HepG2 (cell line): Measurements from ENCODE around the gene ARFGEF2. TPM values are rescaled to one million over a fixed set of nuclear protein-coding genes. Genes with fewer than 3 reads are reported as not detected.
A peak's percentile ranks its signal among the peaks of the same experiment; 100 is the strongest.

ENCODE experiments used
- ATAC-seq: fragments of 200-7000 bp; cut with Tn5 transposase; 3 replicates; pipeline ENCODE4 v1.9.1; 2020; ENCODE audit warnings: mild to moderate bottlenecking, moderate library complexity
- BruUV-seq: library from RNA; stranded (reverse); fragments of 400-500 nt; replicated peaks from 2 replicates; lab custom pipeline; 2021; lab: Mats Ljungman, UMichigan
- CTCF ChIA-PET: fragments of 300-600 bp; formaldehyde crosslinking; extraction: SDS; loops from one replicate; lab custom pipeline; 2021; ENCODE audit warnings: low total read pairs, inconsistent platforms, low intra/inter-chr PET ratio; lab: Yijun Ruan, JAX
- POLR2A ChIA-PET: fragments of 350-600 bp; sonication (Branson Sonifier 250); formaldehyde crosslinking; loops from one replicate; lab custom pipeline; 2020; ENCODE audit warnings: antibody characterized with exemption, inconsistent platforms; lab: Yijun Ruan, JAX
- DNase-seq: peaks from one replicate; pipeline ENCODE4 v3.0.0-alpha.2; 2015; ENCODE audit warnings: low spot score
- FAIRE-seq: peaks from 3 replicates; lab custom pipeline; 2011; peaks lifted over from hg19 to GRCh38; lab: Jason Lieb, UNC
- H2AFZ ChIP-seq: one replicate; pipeline ENCODE4 v1.6.1; 2011; ENCODE audit warnings: low read length, inconsistent platforms
- H3K27ac ChIP-seq: fragments of 300-600 bp; 3 replicates; pipeline ENCODE4 v1.8.0; 2011; ENCODE audit warnings: mixed run types, mild to moderate bottlenecking, mixed read lengths, low read length, inconsistent platforms; ENCODE audit not compliant: insufficient read depth; ENCODE audit errors: extremely low read length
- H3K27me3 ChIP-seq, 2 experiments: fragments of 200-600 bp in 1 of 2; 2 replicates in 1 of 2; 3 replicates in 1 of 2; pipeline versions ENCODE4 v1.6.0 to v1.8.0; 2011; ENCODE audit warnings: low read length in 2 of 2, mild to moderate bottlenecking in 2 of 2, moderate library complexity in 2 of 2, inconsistent platforms in 1 of 2; ENCODE audit not compliant: insufficient read depth in 2 of 2, control insufficient read depth in 1 of 2
- H3K36me3 ChIP-seq, 2 experiments: fragments of 200-600 bp in 1 of 2; replicated peaks in 1 of 2; 2 replicates in 1 of 2; 3 replicates in 1 of 2; pipeline versions ENCODE4 v1.5.1 to v1.8.0; 2011; ENCODE audit warnings: low read length in 2 of 2, inconsistent platforms in 1 of 2; ENCODE audit not compliant: insufficient read depth in 2 of 2, control insufficient read depth in 1 of 2
- H3K4me1 ChIP-seq: 2 replicates; pipeline ENCODE4 v1.5.1; 2012; ENCODE audit warnings: low read length, inconsistent platforms; ENCODE audit not compliant: insufficient read depth
- H3K4me2 ChIP-seq: 2 replicates; pipeline ENCODE4 v1.6.0; 2011; ENCODE audit warnings: low read depth, low read length, inconsistent platforms
- H3K4me3 ChIP-seq, 3 experiments: fragments of 200-600 bp in 1 of 3; sonication (generic), shearing (Covaris generic) in 1 of 3; replicated peaks in 1 of 3; 2 replicates each; pipeline ENCODE4 v1.5.1; 2011 to 2016; ENCODE audit warnings: low read length in 3 of 3, inconsistent platforms in 2 of 3, low read depth in 2 of 3, mild to moderate bottlenecking in 2 of 3, control low read depth in 1 of 3, mixed read lengths in 1 of 3; ENCODE audit not compliant: insufficient read depth in 1 of 3
- H3K79me2 ChIP-seq: one replicate; pipeline ENCODE4 v1.6.1; 2011; ENCODE audit warnings: low read length, inconsistent platforms; ENCODE audit not compliant: insufficient read depth
- H3K9ac ChIP-seq: 2 replicates; pipeline ENCODE4 v1.6.0; 2011; ENCODE audit warnings: mild to moderate bottlenecking, low read depth, low read length, inconsistent platforms; ENCODE audit not compliant: insufficient read depth
- H3K9me3 ChIP-seq: 2 replicates; pipeline ENCODE4 v1.5.1; 2012; ENCODE audit warnings: mild to moderate bottlenecking, low read length
- H4K20me1 ChIP-seq: 2 replicates; pipeline ENCODE4 v1.6.0; 2011; ENCODE audit warnings: inconsistent platforms, mild to moderate bottlenecking, low read length, moderate library complexity; ENCODE audit not compliant: insufficient read depth
- ARNT2 ChIP-seq: sonication (generic); formaldehyde crosslinking; IDR thresholded peaks from 2 replicates; pipeline ENCODE4 v1.8.0; 2022; ENCODE audit warnings: mild to moderate bottlenecking, low read depth, missing genetic modification reagents, moderate library complexity
- MATR3 ChIP-seq: sonication (generic); formaldehyde crosslinking; IDR thresholded peaks from 2 replicates; pipeline ENCODE4 v1.4.0; 2020; ENCODE audit warnings: missing genetic modification reagents
- MEF2D ChIP-seq: sonication (generic); formaldehyde crosslinking; IDR thresholded peaks from 2 replicates; pipeline ENCODE4 v1.5.1; 2020; ENCODE audit warnings: mild to moderate bottlenecking, missing genetic modification reagents
- NCOA5 ChIP-seq: sonication (generic); formaldehyde crosslinking; IDR thresholded peaks from 2 replicates; pipeline ENCODE4 v1.4.0; 2020; ENCODE audit warnings: missing genetic modification reagents
- RARA ChIP-seq: IDR thresholded peaks from 2 replicates; pipeline ENCODE4 v1.6.1; 2016; ENCODE audit warnings: missing genetic modification reagents, missing compliant biosample characterization
- REXO4 ChIP-seq: sonication (generic); formaldehyde crosslinking; IDR thresholded peaks from 2 replicates; pipeline ENCODE4 v1.8.0; 2022; ENCODE audit warnings: missing genetic modification reagents, mild to moderate bottlenecking, borderline replicate concordance
- RFX3 ChIP-seq: IDR thresholded peaks from 2 replicates; pipeline ENCODE4 v1.6.1; 2016; ENCODE audit warnings: missing biosample characterization, missing genetic modification reagents
- RXRA ChIP-seq: sonication (generic); formaldehyde crosslinking; IDR thresholded peaks from 2 replicates; pipeline ENCODE4 v1.5.1; 2020; ENCODE audit warnings: missing genetic modification reagents
- SALL1 ChIP-seq: sonication (generic); formaldehyde crosslinking; IDR thresholded peaks from 2 replicates; pipeline ENCODE4 v1.8.0; 2022; ENCODE audit warnings: mild to moderate bottlenecking, missing genetic modification reagents
- SRSF9 ChIP-seq: fragments of 200-400 bp; formaldehyde crosslinking; IDR thresholded peaks from 2 replicates; pipeline ENCODE4 v1.6.1; 2018; ENCODE audit warnings: borderline replicate concordance, mild to moderate bottlenecking, low read depth, low read length; ENCODE audit not compliant: insufficient read depth, poor library complexity, severe bottlenecking
- THAP7 ChIP-seq: sonication (generic); formaldehyde crosslinking; IDR thresholded peaks from 2 replicates; pipeline ENCODE4 v1.8.1; 2023; ENCODE audit warnings: mild to moderate bottlenecking, missing genetic modification reagents
- YEATS2 ChIP-seq: sonication (generic); formaldehyde crosslinking; IDR thresholded peaks from 2 replicates; pipeline ENCODE4 v1.4.0; 2020; ENCODE audit warnings: missing genetic modification reagents, borderline replicate concordance
- ZBTB8A ChIP-seq: sonication (generic); formaldehyde crosslinking; IDR thresholded peaks from 2 replicates; pipeline ENCODE4 v1.4.0; 2020; ENCODE audit warnings: mild to moderate bottlenecking, low read depth, missing genetic modification reagents, borderline replicate concordance
- ZNF343 ChIP-seq: sonication (generic); formaldehyde crosslinking; IDR thresholded peaks from 2 replicates; pipeline ENCODE4 v1.4.0; 2020; ENCODE audit warnings: mild to moderate bottlenecking, missing genetic modification reagents
- ZNF652 ChIP-seq: IDR thresholded peaks from 2 replicates; pipeline ENCODE4 v1.6.1; 2016; ENCODE audit warnings: low read depth, borderline replicate concordance
- WGBS: methylation state at CpG from one replicate; pipeline ENCODE4 v1.1.6; 2017; ENCODE audit warnings: low lambda C conversion rate; 5-methylcytosine and 5-hydroxymethylcytosine counted together
- in situ Hi-C: cut with HindIII; loops from 2 replicates; pipeline ENCODE4 v1.10.0; 2017; ENCODE audit warnings: low pct_unique_long_range_greater_than_20kb; ENCODE audit not compliant: extremely low pct_ligation_motif_present
- intact Hi-C: fragments of 100-400 bp; cut with micrococcal nuclease; formaldehyde crosslinking; loops from one replicate; pipeline ENCODE4 v1.10.0; 2022; ENCODE audit not compliant: unreplicated experiment
- polyA plus RNA-seq, 8 experiments: library from polyadenylated mRNA; depleted of rRNA in 3 of 8; stranded (reverse) in 7 of 8; unstranded in 1 of 8; fragments of >200 nt; fragmentation: Illumina TruSeq in 4 of 8; extraction: Trizol in 4 of 8; gene quantifications; 2 replicates each; pipeline versions ENCODE4 v1.2.1 to v1.2.3, GENCODE V29; 2011 to 2016; ENCODE audit warnings: low read depth in 4 of 8, missing spikeins in 1 of 8, mixed read lengths in 1 of 8; ENCODE audit not compliant: insufficient read depth in 1 of 8
- total RNA-seq, 5 experiments: library from RNA; depleted of rRNA; stranded (reverse); fragments of >200 nt; fragmentation: Illumina TruSeq; extraction: Trizol; gene quantifications; 2 replicates each; pipeline ENCODE4 v1.2.3, GENCODE V29; 2016; ENCODE audit warnings: low read depth in 1 of 5
- TF ChIP-seq, protein P1 (sequence below): sonication (generic); formaldehyde crosslinking; IDR thresholded peaks from 2 replicates; pipeline ENCODE4 v1.4.0; 2020; ENCODE audit warnings: missing genetic modification reagents
- TF ChIP-seq, protein P2 (sequence below): sonication (generic); formaldehyde crosslinking; IDR thresholded peaks from 2 replicates; pipeline ENCODE4 v1.5.0; 2020; ENCODE audit warnings: missing genetic modification reagents

ARFGEF2 gene
- total and polyA plus RNA-seq, 2 of the 13 experiments (the other 11 are each of a cell fraction or from before 2014, with no cell fraction given): 44.0 to 60.8 TPM

- no peak overlapping the region for H3K4me3 ChIP-seq
- intact Hi-C loops (no loop called here), in situ Hi-C loops (loop anchor here (5.0 kb wide), 1 partner anchor 253 kb away; no protein-coding TSS in a partner anchor)
- no peaks in the 10 kb centered on the region for H4K20me1 ChIP-seq
- no peak overlapping the region for H2AFZ ChIP-seq
- H3K4me1 ChIP-seq: no peaks in the 10 kb centered on the region
- TF ChIP-seq NCOA5: no peak
- TF ChIP-seq ZNF343 (CRISPR knock-in tag): no peak
- TF ChIP-seq, protein P1, sequence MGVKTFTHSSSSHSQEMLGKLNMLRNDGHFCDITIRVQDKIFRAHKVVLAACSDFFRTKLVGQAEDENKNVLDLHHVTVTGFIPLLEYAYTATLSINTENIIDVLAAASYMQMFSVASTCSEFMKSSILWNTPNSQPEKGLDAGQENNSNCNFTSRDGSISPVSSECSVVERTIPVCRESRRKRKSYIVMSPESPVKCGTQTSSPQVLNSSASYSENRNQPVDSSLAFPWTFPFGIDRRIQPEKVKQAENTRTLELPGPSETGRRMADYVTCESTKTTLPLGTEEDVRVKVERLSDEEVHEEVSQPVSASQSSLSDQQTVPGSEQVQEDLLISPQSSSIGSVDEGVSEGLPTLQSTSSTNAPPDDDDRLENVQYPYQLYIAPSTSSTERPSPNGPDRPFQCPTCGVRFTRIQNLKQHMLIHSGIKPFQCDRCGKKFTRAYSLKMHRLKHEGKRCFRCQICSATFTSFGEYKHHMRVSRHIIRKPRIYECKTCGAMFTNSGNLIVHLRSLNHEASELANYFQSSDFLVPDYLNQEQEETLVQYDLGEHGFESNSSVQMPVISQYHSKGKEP: no peak
- no peak for TF ChIP-seq MATR3 (CRISPR knock-in tag)
- TF ChIP-seq RXRA (CRISPR knock-in tag): no peak
- TF ChIP-seq THAP7 (CRISPR knock-in tag): no peak
- no peak for DNase-seq
- no peak for FAIRE-seq
- BruUV-seq: no TSS peak
- H3K9ac ChIP-seq: no peak overlapping the region
- peaks cover 2 to 8% of the 10 kb centered on the region in 2 experiments; a peak in 2 of 5 replicates for H3K27me3 ChIP-seq
- POLR2A ChIA-PET: no interaction called here
- H3K4me2 ChIP-seq: no peak overlapping the region
- ATAC-seq: no peak
- no peak overlapping the region for H3K27ac ChIP-seq
- WGBS: 66% methylated on average over 2 of the region's 2 CpGs
- H3K9me3 ChIP-seq: no peaks in the 10 kb centered on the region
- H3K79me2 ChIP-seq: no peaks in the 10 kb centered on the region
- H3K36me3 ChIP-seq: no peaks in the 10 kb centered on the region
- CTCF ChIA-PET: interaction anchor here (1.5 kb wide), 1 partner anchor 252 kb away, joined by 3 read pairs; no protein-coding TSS in a partner anchor
Measured at GRCh38 chr20:48909910-48910309, 11.6 kb upstream of the ARFGEF2 start.

DNA sequence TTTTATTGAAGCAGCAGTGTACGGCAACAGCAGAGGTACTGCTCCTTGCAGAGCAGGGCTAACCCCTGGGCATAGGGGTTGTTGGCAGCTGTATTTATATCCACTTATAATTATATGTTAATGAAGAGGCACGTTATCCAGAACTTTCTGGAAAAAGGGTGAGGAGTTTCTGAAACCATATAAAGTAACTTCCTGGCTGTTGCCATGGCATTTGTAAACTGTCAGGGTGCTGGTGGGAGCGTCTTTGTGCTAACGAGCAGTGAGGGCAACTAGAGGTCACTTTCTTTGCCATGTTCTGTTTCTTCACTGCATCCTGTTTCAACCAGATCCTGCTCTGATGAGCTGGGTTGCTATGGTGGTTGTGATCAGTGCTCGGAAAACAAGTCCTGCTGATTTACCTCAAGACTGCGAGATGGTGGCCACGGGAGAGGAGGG, 11.1 kb upstream of the ARFGEF2 start:
- Histone ChIP-seq H3K9ac (no peak overlapping the region), H3K4me1 (no peaks in the 10 kb centered on the region), H3K4me2 (no peak overlapping the region), H3K79me2 (no peaks in the 10 kb centered on the region), H3K36me3 (no peaks in the 10 kb centered on the region), H3K9me3 (no peaks in the 10 kb centered on the region), H3K4me3 (no peak overlapping the region), H3K27me3 (peaks cover 2 to 8% of the 10 kb centered on the region in 2 experiments; a peak in 2 of 5 replicates), H4K20me1 (no peaks in the 10 kb centered on the region), H2AFZ (no peak overlapping the region), H3K27ac (no peak overlapping the region)
- CTCF ChIA-PET: no interaction called here
- intact Hi-C loops (no loop called here), in situ Hi-C loops (no loop called here)
- no TSS peak for BruUV-seq
- 25% methylated on average over 7 of the region's 7 CpGs for WGBS
- POLR2A ChIA-PET: no interaction called here
- DNase-seq: no peak
- no peak for ATAC-seq
- FAIRE-seq: no peak
- TF ChIP-seq, protein P2, sequence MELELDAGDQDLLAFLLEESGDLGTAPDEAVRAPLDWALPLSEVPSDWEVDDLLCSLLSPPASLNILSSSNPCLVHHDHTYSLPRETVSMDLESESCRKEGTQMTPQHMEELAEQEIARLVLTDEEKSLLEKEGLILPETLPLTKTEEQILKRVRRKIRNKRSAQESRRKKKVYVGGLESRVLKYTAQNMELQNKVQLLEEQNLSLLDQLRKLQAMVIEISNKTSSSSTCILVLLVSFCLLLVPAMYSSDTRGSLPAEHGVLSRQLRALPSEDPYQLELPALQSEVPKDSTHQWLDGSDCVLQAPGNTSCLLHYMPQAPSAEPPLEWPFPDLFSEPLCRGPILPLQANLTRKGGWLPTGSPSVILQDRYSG (CRISPR knock-in tag): no peak
- TF ChIP-seq SRSF9: no peak
- TF ChIP-seq SALL1: no peak
- 0 out of 2 replicates have a peak, but pooled peaks have one; percentile 19 for TF ChIP-seq RARA (CRISPR knock-in tag)
- no peak for TF ChIP-seq REXO4 (CRISPR knock-in tag)
- TF ChIP-seq ARNT2: no peak
- TF ChIP-seq ZBTB8A (CRISPR knock-in tag): no peak
- no peak for TF ChIP-seq ZNF652 (CRISPR knock-in tag)
- TF ChIP-seq YEATS2 (CRISPR knock-in tag): no peak
- TF ChIP-seq MEF2D (CRISPR knock-in tag): no peak
- peak; percentile 37; the same call in 1 of the 2 replicates for TF ChIP-seq RFX3 (CRISPR knock-in tag)
